HG02943 (cell line): Measurements from ENCODE around the gene PPP1R9B.

Experiments used
- ATAC-seq: cut with Tn5 transposase; IDR thresholded peaks from one replicate; pipeline ENCODE4 v1.9.1; 2021; ENCODE audit warnings: mild to moderate bottlenecking, low read depth, moderate library complexity; ENCODE audit not compliant: unreplicated experiment

PPP1R9B gene

GRCh38 chr17:50096092-50096491 is 54.4 kb downstream of the PPP1R9B start:
- no peak for ATAC-seq

GRCh38 chr17:50095626-50096037 is 54.8 kb downstream of the PPP1R9B start:
- ATAC-seq, result no peak

GRCh38 chr17:50094753-50095619 is 55.5 kb downstream of the PPP1R9B start, which contains the start of gene PDK2:
Gene PDK2 (plus strand): TSS chr17:50095351. CDS start chr17:50095436, 85 bp downstream.
- peak; percentile 84 for ATAC-seq

GRCh38 chr17:50094243-50094752 is 56.2 kb downstream of the PPP1R9B start:
- no peak for ATAC-seq

GRCh38 chr17:50093807-50094206 is 56.7 kb downstream of the PPP1R9B start:
- ATAC-seq, result no peak

GRCh38 chr17:50093246-50093645 is 57.2 kb downstream of the PPP1R9B start:
- no peak for ATAC-seq

GRCh38 chr17:50091918-50092285 is 58.6 kb downstream of the PPP1R9B start:
- no peak for ATAC-seq

- no peak for ATAC-seq
These were observed 59.2 kb downstream of the PPP1R9B start for GRCh38 chr17:50090971-50091917.

- no peak for ATAC-seq
These were observed 60.4 kb downstream of the PPP1R9B start for GRCh38 chr17:50090071-50090470.

GRCh38 chr17:50088952-50089825 is 61.3 kb downstream of the PPP1R9B start:
- no peak for ATAC-seq

- no peak for ATAC-seq
These were observed 62.5 kb downstream of the PPP1R9B start for GRCh38 chr17:50087912-50088405.

GRCh38 chr17:50087246-50087911 is 63.1 kb downstream of the PPP1R9B start:
- ATAC-seq, result no peak
